GM19351 (cell line): Measurements from ENCODE around the gene SCFD2.

ENCODE experiments used
- ATAC-seq: cut with Tn5 transposase; IDR thresholded peaks from one replicate; pipeline ENCODE4 v1.9.1; 2021; ENCODE audit warnings: mild to moderate bottlenecking, moderate library complexity; ENCODE audit not compliant: unreplicated experiment

SCFD2 gene

GRCh38 chr4:52964561-52965101 is 401.2 kb downstream of the SCFD2 start:
- ATAC-seq: no peak

GRCh38 chr4:52964011-52964410 is 401.9 kb downstream of the SCFD2 start:
- ATAC-seq: no peak

- no peak for ATAC-seq
Measured at GRCh38 chr4:52962721-52963120, 403.1 kb downstream of the SCFD2 start.

GRCh38 chr4:52961666-52962412 is 404.0 kb downstream of the SCFD2 start:
- ATAC-seq: no peak

GRCh38 chr4:52959541-52959940 is 406.3 kb downstream of the SCFD2 start:
- no peak for ATAC-seq

GRCh38 chr4:52957835-52958631 is 407.8 kb downstream of the SCFD2 start:
- ATAC-seq: no peak

- no peak for ATAC-seq
Measured at GRCh38 chr4:52957220-52957686, 408.6 kb downstream of the SCFD2 start.

GRCh38 chr4:52956691-52957090 is 409.2 kb downstream of the SCFD2 start:
- ATAC-seq: no peak

- ATAC-seq: no peak
Measured at GRCh38 chr4:52954560-52955170, 411.2 kb downstream of the SCFD2 start.

GRCh38 chr4:52952540-52952939 is 413.3 kb downstream of the SCFD2 start:
- no peak for ATAC-seq

GRCh38 chr4:52951016-52951415 is 414.8 kb downstream of the SCFD2 start:
- no peak for ATAC-seq

GRCh38 chr4:52950226-52950625 is 415.6 kb downstream of the SCFD2 start:
- ATAC-seq: no peak

- no peak for ATAC-seq
Measured at GRCh38 chr4:52949336-52949735, 416.5 kb downstream of the SCFD2 start.

GRCh38 chr4:52948057-52948423 is 417.8 kb downstream of the SCFD2 start:
- ATAC-seq: no peak

- ATAC-seq: no peak
Measured at GRCh38 chr4:52947401-52948056, 418.3 kb downstream of the SCFD2 start.

GRCh38 chr4:52946855-52947254 is 419.0 kb downstream of the SCFD2 start:
- ATAC-seq: no peak

- no peak for ATAC-seq
Measured at GRCh38 chr4:52945982-52946381, 419.9 kb downstream of the SCFD2 start.

GRCh38 chr4:52945326-52945898 is 420.4 kb downstream of the SCFD2 start:
- no peak for ATAC-seq

GRCh38 chr4:52943677-52944076 is 422.2 kb downstream of the SCFD2 start:
- no peak for ATAC-seq

- no peak for ATAC-seq
Measured at GRCh38 chr4:52942936-52943335, 422.9 kb downstream of the SCFD2 start.

GRCh38 chr4:52941450-52941849 is 424.4 kb downstream of the SCFD2 start:
- no peak for ATAC-seq
